Esophagus squamous epithelium (tissue), 5 donors: ENCODE data around the gene CDH20. TPM values are rescaled to one million over a fixed set of nuclear protein-coding genes. Genes with fewer than 3 reads are reported as not detected.

Source experiments
- DNase-seq: peaks from one replicate; lab custom pipeline; 2025; lab: John Stamatoyannopoulos, UW
- H3K27ac ChIP-seq, 4 donors: fragments of 200-600 bp; sonication (generic); one replicate each; pipeline ENCODE4 v1.5.1; 2016 to 2019; ENCODE audit warnings: mild to moderate bottlenecking in 1 of 4
- H3K27me3 ChIP-seq, 4 donors: fragments of 200-600 bp; sonication (generic); 1 replicate in 3 of 4; 2 replicates in 1 of 4; pipeline versions ENCODE4 v1.5.1 to v1.6.0; 2017 to 2021; ENCODE audit warnings: antibody characterized with exemption in 1 of 4
- H3K36me3 ChIP-seq, 3 donors: fragments of 200-600 bp; sonication (generic); one replicate each; pipeline ENCODE4 v1.5.1; 2016 to 2019
- H3K4me1 ChIP-seq, 3 donors: fragments of 200-600 bp; sonication (generic); one replicate each; pipeline ENCODE4 v1.5.1; 2017 to 2019
- H3K4me3 ChIP-seq, 4 donors: fragments of 200-600 bp; sonication (generic); 1 replicate in 3 of 4; 2 replicates in 1 of 4; pipeline ENCODE4 v1.5.1; 2016 to 2019; ENCODE audit warnings: mild to moderate bottlenecking in 2 of 4, moderate library complexity in 1 of 4
- H3K9me3 ChIP-seq, 3 donors: fragments of 200-600 bp; sonication (generic); one replicate each; pipeline ENCODE4 v1.5.1; 2016 to 2019
- POLR2A ChIP-seq, 4 donors: fragments of 450-650 bp; IDR thresholded peaks; one replicate each; pipeline ENCODE4 v1.6.1; 2017; ENCODE audit warnings: antibody characterized with exemption in 4 of 4, mild to moderate bottlenecking in 4 of 4, moderate library complexity in 3 of 4
- WGBS, 2 donors: methylation state at CpG; one replicate each; pipeline ENCODE4 v1.1.5; 2018; 5-methylcytosine and 5-hydroxymethylcytosine counted together
- intact Hi-C: fragments of 100-400 bp; cut with DNase I; formaldehyde crosslinking; loops from one replicate; pipeline ENCODE4 v1.15.0; 2022
- small RNA-seq, 4 donors: library from RNA; depleted of rRNA; stranded (forward); fragments of <200 nt; gene quantifications; one replicate each; pipeline ENCODE3, GENCODE V24; 2016
- total RNA-seq, 4 donors: library from RNA; depleted of rRNA; stranded (reverse); fragments of >200 nt; gene quantifications; one replicate each; pipeline ENCODE4 v1.1.0, GENCODE V29; 2016
- TF ChIP-seq, protein P1 (sequence below), 6 experiments: fragments of 450-650 bp in 4 of 6; fragments of 200-600 bp in 2 of 6; sonication (generic) in 2 of 6; IDR thresholded peaks; one replicate each; pipeline ENCODE4 v1.5.1; 2016 to 2019; ENCODE audit warnings: antibody characterized with exemption in 6 of 6, mild to moderate bottlenecking in 4 of 6, moderate library complexity in 4 of 6
- donor health status: DM: yes; HTN: yes; CAD: no.

Gene CDH20
- total RNA-seq, 4 donors from 2014 or later, result 0.23 to 3.4 TPM; not detected in 2

DNA sequence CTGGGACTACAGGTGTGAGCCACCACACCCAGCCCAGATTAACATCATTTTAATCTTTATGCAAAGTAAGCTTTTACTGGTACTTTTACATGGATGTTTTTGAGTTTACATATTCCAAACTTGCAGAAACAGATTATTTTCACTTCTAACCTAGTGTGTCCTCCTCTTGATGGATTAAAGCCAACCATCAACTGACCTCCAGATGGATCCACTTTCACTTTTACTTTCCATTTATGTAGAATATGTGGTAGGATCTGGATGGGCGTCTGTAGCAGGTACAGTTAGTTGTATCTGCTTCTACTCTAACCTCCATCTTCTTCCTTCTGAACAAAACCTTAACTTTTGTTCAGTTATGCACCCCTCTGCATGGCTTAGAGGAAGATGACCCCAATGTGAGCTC is 264.1 kb downstream of the CDH20 start:
- 92 to 100% methylated on average over 1 of the region's 1 CpG for WGBS, 2 donors
- no peak for DNase-seq
- Histone ChIP-seq H3K36me3 (no peaks in the 10 kb centered on the region), H3K27me3 (no peaks in the 10 kb centered on the region), H3K4me1 (peaks cover 0 to 30% (median 0%) of the 10 kb centered on the region in 3 donors), H3K4me3 (no peak overlapping the region), H3K27ac (no peak overlapping the region), H3K9me3 (no peaks in the 10 kb centered on the region)
- intact Hi-C loops, result no loop called here
- TF ChIP-seq, protein P1, sequence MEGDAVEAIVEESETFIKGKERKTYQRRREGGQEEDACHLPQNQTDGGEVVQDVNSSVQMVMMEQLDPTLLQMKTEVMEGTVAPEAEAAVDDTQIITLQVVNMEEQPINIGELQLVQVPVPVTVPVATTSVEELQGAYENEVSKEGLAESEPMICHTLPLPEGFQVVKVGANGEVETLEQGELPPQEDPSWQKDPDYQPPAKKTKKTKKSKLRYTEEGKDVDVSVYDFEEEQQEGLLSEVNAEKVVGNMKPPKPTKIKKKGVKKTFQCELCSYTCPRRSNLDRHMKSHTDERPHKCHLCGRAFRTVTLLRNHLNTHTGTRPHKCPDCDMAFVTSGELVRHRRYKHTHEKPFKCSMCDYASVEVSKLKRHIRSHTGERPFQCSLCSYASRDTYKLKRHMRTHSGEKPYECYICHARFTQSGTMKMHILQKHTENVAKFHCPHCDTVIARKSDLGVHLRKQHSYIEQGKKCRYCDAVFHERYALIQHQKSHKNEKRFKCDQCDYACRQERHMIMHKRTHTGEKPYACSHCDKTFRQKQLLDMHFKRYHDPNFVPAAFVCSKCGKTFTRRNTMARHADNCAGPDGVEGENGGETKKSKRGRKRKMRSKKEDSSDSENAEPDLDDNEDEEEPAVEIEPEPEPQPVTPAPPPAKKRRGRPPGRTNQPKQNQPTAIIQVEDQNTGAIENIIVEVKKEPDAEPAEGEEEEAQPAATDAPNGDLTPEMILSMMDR (IDR thresholded peaks at IDR 0.05), result no peak
- TF ChIP-seq POLR2A (IDR thresholded peaks at IDR 0.05), result no peak

DNA sequence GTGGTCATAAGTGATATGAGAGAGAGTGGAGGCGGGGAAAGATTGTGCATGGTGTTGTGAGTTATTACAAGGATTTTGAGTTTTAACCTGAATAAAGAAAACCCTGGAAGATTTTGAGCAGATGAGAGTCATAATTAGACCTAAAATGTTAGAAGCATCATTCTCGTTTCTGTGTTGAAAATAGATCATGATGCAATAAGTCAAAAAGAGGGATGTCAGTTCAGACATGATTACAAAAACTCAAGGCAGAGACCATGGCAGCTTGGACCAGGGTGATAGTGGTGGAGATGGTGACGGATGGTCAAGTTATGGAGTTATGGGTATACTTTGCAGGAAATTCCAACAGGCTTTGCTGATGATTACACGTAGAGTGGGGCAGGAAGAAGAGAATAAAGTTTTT is 267.2 kb downstream of the CDH20 start:
- H3K4me3 ChIP-seq, result no peak overlapping the region
- peaks cover 0 to 30% (median 0%) of the 10 kb centered on the region in 3 donors for H3K4me1 ChIP-seq
- no peaks in the 10 kb centered on the region for H3K9me3 ChIP-seq
- WGBS, 2 donors, result 81 to 84% methylated on average over 4 of the region's 4 CpGs
- no peak overlapping the region for H3K27ac ChIP-seq
- H3K36me3 ChIP-seq, result no peaks in the 10 kb centered on the region
- no peaks in the 10 kb centered on the region for H3K27me3 ChIP-seq
- TF ChIP-seq, protein P1 (IDR thresholded peaks at IDR 0.05), result no peak
- TF ChIP-seq POLR2A (IDR thresholded peaks at IDR 0.05), result no peak
- intact Hi-C loops, result no loop called here
- DNase-seq, result no peak

DNA sequence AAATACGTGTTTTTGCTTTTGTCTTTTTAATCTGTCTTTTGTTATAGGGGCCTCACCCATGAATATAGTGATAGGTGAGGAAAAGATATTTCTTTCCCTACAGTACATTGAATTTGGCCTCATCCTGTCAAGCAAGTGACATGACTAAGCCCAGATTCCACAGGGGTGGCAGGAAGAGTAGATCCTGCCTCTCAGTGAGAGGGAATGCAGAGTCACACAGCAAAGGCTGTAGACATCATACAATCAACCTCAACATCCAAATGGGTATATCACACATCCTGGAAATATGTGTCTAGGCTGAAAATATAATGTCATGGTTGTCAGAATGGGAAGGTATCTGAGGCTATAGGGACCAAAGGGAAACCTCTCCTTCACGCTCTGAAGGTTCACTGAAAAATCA is 269.6 kb downstream of the CDH20 start:
- DNase-seq, result no peak
- H3K27ac ChIP-seq, result no peak overlapping the region
- intact Hi-C loops, result no loop called here
- peaks cover 5 to 34% (median 8%) of the 10 kb centered on the region in 3 donors for H3K4me1 ChIP-seq
- no peaks in the 10 kb centered on the region for H3K9me3 ChIP-seq
- no peak for TF ChIP-seq POLR2A (IDR thresholded peaks at IDR 0.05)
- TF ChIP-seq, protein P1 (IDR thresholded peaks at IDR 0.05), result no peak
- 86 to 90% methylated on average over 2 of the region's 2 CpGs for WGBS, 2 donors
- H3K36me3 ChIP-seq, result no peaks in the 10 kb centered on the region
- H3K27me3 ChIP-seq, result no peaks in the 10 kb centered on the region
- H3K4me3 ChIP-seq, result no peak overlapping the region

Small RNA genes lying within 50 kb of the gene (small RNA-seq; reads per million reads assigned to genes)
- 0 reads per million in 4 donors for gene RNU6-116P
